HG03066 (cell line): ENCODE results near the gene WNK2.

Experiments used
- ATAC-seq: cut with Tn5 transposase; IDR thresholded peaks from one replicate; pipeline ENCODE4 v1.9.1; 2021; ENCODE audit warnings: low read depth; ENCODE audit not compliant: unreplicated experiment

Gene WNK2

GRCh38 chr9:93302586-93303257 lies 118.8 kb downstream of the WNK2 start:
- ATAC-seq = no peak

DNA sequence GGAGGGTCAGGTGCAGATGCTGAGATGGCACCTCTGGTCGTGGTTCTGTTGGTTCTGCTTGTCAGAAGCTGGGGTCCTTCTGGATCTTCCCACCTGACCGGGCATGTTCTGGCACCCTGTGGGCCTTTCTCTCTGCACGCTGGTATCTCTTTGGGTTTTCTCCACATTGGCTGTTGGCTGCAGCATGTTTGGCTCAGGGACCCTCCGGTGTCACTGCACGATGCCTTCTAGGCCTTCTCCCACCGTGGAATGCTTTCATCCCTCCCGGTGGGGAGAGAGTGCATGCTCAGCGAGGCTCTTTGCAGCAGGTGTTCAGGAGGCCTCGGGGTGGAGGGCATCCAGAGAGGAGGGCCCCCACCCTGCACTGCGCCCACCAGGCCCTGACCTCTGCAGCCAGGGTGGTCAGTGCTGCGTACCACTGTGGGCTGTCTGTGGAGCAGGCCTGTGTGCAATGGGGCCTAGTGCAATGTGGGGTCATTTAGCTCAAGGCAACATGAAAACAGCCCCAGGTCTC lies 119.4 kb downstream of the WNK2 start:
- ATAC-seq = no peak

DNA sequence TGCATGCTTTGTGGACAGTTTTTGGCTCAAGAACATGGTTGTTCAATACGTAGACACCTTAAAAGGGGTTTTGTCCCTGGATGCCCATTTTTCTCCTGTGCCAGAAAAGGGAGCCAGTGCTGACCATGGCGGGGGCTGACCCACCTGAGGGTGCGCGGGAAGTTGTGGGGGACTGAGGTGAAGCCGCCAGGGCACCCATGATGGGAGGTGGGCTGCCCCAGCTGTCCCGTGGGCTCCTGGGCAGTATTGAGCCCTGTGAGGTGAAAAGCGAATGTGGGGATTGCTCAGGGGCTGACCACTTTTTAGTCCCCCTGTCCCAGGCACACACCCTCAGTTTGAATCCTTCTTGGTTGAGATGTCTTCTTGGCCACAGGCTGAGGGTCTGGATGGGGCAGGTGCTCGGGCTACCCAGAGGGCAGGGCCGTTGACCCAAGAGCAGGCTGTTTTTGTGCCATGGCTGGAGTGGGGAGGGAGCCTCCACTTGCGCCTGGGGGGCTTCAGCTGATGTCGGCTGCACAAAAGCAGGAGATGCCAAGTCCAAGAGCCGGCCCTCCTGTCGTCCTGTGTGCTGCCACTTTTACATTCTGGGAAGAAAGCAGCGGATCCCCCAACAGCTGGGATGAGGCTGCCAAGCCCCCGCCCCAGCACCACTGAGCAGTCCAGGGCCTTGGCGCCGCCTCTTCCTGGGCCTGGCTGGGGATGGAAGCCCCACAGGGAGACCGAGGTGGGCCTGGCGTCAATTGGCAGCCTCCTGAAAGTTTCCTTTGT lies 120.1 kb downstream of the WNK2 start:
- ATAC-seq = no peak

DNA sequence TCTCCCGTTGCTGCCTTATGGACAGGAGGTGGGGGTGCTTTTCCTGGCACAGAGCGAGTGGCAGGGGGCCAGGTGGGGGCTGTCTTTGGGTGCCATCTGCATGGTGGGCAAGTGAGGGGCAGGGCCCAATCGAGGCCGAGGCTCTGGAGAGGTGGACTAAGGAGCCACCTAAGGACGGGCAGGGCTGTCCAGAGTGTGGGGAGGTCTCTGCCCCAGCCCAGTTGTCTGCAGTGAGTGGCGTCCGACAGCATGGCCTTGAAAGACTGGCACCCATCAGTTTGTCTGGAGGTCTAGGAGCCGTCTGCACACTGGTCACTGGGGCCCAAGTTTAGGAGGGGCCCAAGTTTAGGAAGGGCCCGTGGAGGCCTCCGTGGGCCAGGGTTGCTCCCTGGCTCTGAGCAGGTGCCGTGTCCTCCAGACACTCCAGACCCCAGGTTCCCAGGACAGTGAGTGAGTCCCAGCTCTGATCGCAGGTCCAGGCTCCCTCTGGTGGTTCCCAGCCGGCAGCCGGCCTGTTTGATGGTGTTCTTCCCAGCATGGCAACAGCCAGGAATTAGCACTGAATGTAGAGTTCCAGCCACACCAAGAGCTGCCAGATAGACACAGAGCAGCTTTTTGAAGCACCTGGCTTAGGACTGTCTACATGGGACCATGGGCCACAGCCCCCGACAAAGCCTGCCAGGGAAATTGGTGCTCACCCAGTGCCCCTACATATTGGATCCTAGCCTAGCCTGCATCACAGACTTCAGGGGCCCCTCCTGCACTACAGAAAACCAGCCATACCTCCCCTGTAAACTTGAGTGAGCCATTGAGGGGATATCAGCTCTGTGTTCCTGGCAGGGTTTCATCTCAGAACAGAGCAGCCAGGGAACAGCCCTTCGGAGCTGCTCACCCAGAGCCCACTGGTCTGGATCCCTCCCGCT lies 120.9 kb downstream of the WNK2 start:
- ATAC-seq = no peak

GRCh38 chr9:93305497-93306020 lies 121.6 kb downstream of the WNK2 start:
- ATAC-seq = no peak

DNA sequence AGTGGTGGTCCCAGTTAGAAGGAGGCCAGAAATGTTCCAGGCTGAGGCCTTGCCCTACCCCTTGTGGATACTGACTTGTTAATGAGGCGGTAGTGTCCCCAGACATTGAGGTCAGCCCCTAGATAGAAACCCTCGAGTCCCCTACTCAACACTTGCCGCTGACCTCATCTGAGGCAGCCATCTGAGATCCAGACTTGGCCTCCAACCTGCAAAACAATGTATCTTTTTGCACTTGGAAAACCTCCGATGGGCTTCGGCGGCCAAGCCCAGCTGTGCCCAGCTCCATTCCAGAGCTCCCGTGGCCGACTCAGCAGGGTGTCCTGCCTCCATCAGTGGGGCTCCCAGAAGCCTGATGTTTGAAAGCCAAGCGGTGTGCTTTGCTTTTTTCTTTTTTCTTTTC lies 122.1 kb downstream of the WNK2 start:
- ATAC-seq = no peak

DNA sequence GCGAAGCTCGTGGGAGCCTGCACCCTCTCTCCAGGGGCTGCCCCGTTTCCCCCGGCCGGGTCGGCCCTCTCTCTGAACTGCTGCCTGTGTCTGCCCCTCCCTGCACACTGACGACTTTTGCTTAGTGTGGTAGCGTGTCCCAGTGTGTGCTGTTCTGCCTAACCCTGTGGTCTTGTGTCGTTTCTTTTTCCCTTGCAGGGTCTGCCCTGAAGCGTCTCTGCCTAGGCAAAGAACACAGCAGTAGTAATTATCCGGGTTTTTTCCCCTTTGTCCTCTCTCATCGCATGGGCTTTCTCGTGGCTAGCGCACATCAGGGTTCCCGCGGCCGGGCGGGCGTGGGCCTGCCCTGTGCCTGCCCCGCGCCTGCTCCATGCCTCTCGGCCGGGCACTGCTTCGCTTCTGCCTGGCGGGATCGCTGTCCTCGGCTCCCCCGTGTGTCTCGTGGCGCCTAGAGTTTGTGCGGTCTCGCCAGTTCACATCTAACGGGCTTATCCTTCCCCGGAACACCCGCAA lies 122.7 kb downstream of the WNK2 start:
- no peak for ATAC-seq

DNA sequence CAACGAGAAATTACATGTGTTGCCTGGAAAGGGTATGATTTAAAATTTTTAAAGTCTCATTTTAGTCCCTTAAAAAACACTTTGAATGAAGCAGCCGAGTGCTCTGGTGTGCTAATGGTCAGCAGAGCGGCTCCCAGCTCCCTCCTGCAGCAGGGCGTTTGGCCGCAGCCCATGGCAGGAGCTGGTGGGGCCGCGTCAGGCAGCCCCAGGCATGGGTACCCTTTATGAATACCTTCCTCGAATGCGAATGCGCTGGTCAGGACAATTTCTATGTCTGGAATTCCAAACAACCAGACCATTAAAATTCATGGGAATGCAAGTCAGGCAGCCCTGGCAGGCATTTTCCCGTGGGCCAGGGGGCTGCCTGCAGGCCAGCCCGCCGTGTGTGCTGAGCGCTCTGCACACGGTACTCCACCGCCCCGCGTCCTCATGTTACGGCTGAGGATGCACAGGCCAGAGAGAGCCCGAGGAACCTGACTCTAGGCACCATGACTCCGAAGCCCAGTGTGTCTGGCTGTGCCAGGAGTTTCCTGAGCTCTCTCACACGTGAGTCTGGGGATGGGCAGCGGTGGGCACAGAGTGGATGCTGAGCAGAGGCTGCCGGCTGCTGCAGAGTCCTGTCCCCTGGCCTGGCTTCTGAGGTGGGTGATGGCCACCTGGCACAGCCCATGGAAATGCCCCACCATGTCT lies 123.7 kb downstream of the WNK2 start:
- ATAC-seq = no peak

GRCh38 chr9:93308158-93308602 lies 124.2 kb downstream of the WNK2 start:
- ATAC-seq = no peak

GRCh38 chr9:93308676-93309075 lies 124.7 kb downstream of the WNK2 start:
- ATAC-seq = no peak

DNA sequence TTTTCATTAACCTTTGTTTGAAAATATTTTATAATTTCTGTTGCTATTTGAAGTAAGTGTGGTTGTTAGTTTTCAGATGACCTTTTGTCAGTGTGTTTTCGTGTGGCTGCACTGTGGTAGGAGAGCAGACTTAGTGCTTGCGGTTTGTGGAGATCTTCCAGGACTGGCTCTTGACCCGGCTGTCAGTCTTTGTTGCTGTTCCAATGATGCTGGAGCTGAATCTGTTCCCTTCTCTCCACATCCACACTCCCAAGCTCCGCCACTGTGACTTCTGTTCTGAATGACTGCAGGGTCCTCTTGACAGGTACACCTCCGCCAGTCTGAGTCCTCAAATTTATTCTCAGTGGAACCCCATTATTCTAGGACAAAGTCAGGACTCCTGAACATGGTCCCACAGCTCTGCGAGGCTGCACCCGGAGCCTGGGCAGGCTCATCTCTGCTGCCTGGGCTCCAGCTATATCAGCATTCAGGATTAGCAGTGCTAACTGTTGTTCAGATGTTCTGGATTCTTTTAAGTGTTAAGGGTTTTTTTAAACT lies 126.0 kb downstream of the WNK2 start:
- ATAC-seq = no peak

GRCh38 chr9:93315118-93315517 lies 131.2 kb downstream of the WNK2 start:
- no peak for ATAC-seq

DNA sequence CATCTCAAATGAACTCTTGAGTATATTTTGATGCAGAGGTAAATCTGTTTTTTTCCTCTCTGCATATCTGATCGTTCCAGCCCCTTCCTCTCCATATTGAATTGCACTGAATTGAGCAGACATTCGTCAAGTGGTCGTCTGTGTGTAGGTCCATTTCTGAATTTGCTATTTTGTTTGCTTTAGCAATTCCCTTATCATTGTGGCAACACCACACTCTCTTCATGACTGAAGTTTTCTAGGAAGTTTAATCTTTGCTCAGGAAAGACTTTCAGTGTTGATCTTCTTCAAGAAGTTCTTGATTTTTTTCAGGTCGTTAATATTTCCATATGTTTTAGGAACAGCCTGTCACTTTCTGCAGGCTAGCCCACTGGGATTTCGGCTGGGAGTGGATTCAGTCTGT lies 132.0 kb downstream of the WNK2 start:
- no peak for ATAC-seq

DNA sequence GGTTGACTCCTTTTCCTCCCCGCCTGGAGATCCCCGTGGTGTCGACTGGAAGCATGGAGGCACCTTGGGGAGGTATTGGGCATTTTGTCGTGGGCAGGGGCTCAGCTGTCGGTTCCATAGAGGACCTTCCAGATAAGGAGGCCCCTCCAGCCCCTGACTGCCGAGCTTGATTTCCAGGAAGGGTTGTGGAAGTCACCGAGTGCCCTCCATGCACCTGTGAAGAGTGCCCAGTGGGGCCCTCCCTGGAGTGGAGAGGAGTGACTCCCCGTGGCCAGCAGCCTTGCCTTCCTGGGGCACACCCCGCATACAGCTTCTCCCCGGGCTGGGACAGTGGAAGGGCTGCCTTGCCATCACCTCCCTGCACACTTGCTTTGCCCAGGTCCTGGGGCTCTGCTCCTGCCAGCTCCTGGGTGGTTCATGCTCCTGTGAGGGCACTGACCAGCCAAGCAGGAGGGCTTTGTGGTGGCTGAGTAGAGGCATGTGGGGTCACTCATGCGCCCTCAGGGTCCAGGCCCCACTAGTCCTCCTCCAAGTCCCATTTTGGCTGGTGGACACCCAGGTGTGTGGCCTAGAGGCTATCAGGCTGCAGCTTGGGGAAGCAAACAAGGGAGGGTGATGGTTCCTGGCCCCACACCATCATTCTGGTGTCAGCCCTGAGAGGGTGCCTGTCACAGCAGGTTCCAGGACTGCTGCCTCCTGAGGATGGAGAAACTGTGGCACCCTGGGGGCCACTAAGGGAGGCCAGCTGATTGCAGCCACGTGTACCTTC lies 133.0 kb downstream of the WNK2 start:
- no peak for ATAC-seq

DNA sequence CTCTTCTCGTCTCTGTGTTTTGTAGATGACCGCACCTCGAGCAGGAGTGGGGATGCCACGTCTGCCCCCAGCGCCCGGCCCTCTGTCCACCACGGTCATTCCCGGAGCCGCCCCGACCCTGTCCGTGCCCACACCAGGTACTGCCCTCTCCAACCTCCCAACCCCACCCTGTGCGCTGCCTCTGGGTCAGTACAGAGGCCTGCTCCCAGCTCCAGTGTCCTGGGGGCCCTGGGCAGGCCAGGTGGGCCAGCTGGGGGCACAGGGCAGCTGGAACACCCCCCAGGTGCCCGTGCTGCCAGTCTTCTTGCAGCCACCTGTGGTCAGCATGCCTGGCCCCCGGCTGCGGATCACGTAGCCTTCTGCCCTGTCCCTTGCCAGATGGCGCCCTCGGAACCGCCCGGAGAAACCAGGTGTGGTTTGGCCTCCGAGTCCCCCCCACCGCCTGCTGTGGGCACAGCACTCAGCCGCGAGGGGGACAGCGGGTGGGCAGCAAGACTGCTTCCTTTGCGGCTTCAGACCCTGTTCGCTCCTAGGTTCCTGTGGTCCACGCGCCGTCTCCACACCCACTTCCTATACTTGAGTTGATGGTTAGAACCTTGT lies 133.7 kb downstream of the WNK2 start:
- ATAC-seq = no peak

- ATAC-seq = no peak
These were observed 134.5 kb downstream of the WNK2 start for GRCh38 chr9:93318480-93318879.

GRCh38 chr9:93319301-93319991 lies 135.5 kb downstream of the WNK2 start:
- no peak for ATAC-seq

DNA sequence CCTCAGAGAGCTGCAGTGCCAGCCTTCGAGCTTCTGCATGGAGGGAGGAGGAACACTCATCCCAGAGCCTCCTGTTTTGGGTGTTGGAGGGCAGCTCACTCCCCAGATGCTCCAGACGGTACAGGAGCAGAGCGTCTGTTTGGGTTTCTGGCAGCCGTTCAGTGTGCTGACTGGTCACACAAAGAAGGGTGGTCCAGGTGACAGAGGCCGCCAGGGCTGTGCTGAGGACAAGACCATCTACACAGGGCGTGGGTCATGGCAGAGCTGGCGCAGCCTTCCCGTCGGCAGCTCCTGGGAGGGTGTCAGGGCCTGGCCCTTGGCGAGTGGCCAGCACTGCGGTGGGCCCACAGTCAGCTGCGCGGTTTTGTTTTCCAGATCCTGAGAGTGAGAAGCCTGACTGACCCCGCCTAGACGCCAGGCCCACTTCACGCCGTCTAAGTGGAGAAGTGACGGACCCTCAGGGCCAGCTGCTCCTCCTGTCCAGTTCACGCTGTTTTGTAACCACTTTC lies 136.1 kb downstream of the WNK2 start:
- ATAC-seq = no peak
